G401 (cell line): ENCODE results near the gene CHST1. TPM values are rescaled to one million over a fixed set of nuclear protein-coding genes. Genes with fewer than 3 reads are reported as not detected.

Source experiments
- DNase-seq: peaks from one replicate; pipeline ENCODE4 v3.0.0-alpha.2; 2015; ENCODE audit warnings: low spot score
- in situ Hi-C: cut with HindIII; loops from 2 replicates; pipeline ENCODE4 v1.10.0; 2016; ENCODE audit warnings: low sequenced_read_pairs, mixed read lengths
- total RNA-seq: library from RNA; depleted of rRNA; stranded (reverse); fragments of >200 nt; shearing (Covaris generic); gene quantifications from 2 replicates; pipeline ENCODE4 v1.2.3, GENCODE V29; 2014; rRNA removed

Gene CHST1
- not detected in 2 replicates for total RNA-seq

DNA sequence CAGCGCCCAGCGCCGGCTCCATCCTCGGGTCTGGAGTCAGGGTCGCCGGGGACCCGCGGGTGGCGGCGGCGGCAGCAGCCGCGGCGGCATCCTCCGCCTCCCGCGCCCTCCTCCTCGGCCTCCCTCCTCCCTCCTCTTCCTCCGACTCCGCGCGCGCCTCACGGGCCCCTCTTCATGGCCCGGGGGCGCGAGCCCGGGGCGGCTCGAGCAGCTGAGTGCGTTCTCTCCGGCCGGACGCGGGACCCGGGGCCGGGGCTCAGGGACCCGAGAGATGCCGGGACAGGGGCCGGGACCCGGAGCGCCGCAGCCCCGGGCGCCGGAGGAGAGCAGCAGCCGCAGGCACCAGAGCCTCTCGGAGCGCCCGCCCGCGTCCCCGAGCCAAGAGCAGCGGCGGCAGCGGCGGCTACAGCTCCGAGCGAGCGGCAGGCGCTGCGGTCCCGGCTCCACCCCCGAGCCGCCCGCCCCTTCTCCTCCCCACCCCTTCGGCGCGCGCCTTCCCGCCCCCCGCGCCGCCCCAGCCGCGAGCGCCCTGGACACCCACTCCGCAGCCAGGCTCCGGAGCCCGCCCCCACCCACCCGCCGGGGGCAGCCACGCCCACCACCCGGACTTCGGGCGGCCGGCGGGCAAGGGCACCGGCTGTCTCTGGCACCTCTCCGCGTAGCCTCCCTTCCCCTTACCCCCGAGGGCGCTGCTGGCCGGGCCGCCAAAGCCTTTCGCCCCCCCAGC is at the start of gene CHST1:
Gene CHST1 (minus strand): TSS at position 417 of the 727 bp plus-strand sequence. CDS start 14,699 bp downstream, outside the sequence.
- peak; percentile 22 for DNase-seq
- in situ Hi-C loops, result no loop called here

- DNase-seq, result no peak
- in situ Hi-C loops, result no loop called here
These were observed 48.2 kb upstream of the CHST1 start for GRCh38 chr11:45713573-45713972.

DNA sequence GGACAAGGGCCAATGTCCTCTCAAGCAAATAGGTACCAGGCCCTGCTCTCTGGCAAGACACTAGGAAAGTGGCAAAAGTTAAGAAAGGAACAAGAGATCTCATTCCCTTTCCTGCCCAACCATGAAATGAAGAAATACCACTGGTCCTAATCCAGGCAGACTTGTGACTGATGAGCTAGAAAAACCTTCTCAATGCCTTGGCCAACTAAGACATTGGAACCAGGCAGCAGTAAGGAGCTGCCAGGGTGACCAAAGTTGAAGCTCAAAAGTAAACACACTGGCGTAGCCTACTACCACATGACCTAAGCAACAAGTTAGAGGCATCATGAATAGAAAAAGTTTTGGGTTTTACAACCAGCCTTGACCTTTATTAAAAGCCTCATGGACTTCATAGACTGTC is 45.1 kb upstream of the CHST1 start:
- DNase-seq, result no peak
- in situ Hi-C loops, result no loop called here

DNA sequence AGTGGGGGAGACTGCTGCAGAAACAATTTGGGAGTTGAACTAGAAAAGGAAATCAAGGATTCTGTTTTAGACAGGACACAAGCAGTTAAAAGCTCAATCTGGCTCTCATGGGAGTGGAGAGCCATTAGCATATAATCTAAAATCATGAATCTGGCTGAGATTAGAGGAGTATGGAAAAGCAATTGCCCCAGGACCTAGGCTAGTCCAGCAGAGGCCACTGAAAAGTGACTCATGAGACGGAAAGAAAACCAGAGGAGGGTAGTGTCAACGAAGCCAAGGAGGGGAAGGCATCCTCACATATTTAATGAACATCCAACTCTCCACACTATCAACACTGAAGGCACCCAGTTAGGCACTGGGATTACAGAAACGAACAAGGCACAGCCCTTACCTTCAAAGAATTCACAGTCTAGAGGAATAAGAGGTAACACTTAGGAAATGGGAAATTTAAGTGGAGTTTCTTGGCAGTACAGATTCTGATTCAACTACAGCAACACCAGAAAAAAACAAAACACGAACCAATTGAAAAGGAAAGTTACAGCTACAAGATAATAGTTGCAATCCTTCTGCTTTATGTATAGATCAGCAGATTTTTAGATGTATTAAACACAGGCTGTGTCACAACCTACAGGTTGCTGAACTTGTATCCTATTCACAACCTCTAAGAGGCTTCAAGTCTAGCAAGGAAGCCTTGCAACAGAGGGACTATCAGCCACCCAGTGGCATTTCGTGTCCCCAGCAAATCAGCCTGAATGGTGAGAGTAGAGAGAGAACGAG is 43.7 kb upstream of the CHST1 start:
- in situ Hi-C loops, result no loop called here
- DNase-seq, result no peak

GRCh38 chr11:45704635-45705034 is 39.2 kb upstream of the CHST1 start:
- in situ Hi-C loops, result no loop called here
- no peak for DNase-seq

DNA sequence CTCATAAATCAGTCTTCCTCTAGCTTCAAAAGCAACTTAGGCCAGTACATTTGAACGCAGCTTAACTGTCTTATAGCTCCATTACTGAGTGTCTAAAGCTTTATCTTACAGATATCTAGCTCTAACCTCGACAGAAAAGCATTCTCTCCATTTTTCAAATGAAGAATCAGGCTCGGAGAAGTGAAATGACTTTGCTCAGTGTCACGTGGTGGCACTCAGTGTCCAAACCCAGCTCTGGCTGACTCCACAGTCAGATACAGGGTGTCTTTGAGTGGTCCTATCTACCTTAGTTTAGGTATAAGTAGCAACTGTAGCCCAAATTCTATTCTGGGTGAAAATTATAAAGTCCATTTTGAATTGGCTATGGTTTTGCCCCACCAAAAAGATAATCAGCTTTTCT is 38.7 kb upstream of the CHST1 start:
- in situ Hi-C loops, result no loop called here
- DNase-seq, result no peak

GRCh38 chr11:45702511-45702910 is 37.1 kb upstream of the CHST1 start:
- DNase-seq, result no peak
- in situ Hi-C loops, result no loop called here

DNA sequence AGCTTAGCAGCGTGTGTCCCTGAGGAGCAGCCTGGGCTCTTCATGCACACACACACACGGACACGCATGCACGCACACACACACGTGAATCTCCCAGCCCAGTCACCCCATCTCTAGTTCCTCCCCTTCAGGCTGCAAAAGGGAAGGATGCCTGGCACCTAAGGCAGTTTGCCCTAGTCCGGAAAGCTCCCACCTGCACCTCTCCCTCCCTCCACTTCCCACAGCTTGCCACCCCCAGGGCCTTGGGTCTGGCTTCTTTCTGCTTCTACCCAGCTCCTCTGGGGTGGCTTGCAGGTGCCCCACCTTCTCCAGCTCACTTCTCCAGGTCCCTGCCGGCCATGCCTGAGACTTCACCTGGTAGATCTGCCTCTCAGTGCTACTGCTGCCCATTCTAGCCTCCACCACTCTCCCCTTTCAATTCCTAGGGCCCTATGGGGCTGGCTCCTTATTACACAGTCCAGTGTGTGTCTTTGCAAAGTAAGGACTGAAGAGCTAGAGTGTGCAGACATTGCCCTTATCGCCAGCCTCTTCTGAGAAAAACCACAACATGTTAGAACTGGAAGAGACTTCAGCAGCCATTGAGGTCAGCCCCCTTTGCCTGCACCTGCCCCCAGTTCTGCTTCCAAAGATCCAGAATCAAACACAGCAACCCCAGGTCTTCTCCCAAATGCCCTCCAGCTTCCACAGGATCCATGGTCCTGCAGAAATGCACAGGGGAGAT is 33.5 kb upstream of the CHST1 start:
- in situ Hi-C loops, result no loop called here
- DNase-seq, result no peak

DNA sequence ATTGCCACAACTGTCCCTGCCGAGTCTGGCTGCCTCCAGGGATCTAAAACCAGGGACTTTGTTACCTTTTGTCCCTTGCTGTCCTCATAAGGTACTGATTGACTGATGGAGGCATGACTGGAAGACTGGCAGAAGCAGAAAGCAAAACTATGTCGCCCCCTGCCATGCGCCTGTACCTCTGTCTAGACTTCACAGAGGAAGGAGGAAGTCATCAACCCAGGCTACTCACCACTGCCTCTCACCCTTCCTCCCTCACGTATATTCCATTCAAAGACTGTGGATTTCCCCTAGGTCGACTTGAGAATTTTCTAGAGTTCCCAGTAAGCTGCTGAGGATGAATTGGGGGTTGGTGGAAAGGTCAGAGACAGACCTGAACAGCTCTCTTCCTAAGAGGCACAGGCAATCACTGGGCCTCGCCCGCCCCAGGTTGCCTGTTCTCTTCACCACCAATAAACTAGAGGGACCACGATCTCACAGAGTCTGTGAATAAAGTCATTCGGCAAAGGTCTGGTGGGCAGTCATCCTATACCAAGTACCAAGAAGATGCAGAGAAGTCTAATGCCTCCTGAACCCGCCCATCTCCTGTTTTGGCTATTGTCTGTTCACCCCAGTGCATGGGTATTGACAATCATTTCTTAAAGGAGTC is 27.5 kb upstream of the CHST1 start:
- in situ Hi-C loops, result no loop called here
- no peak for DNase-seq

- in situ Hi-C loops, result no loop called here
- DNase-seq, result no peak
These were observed 23.1 kb upstream of the CHST1 start for GRCh38 chr11:45688472-45689033.

DNA sequence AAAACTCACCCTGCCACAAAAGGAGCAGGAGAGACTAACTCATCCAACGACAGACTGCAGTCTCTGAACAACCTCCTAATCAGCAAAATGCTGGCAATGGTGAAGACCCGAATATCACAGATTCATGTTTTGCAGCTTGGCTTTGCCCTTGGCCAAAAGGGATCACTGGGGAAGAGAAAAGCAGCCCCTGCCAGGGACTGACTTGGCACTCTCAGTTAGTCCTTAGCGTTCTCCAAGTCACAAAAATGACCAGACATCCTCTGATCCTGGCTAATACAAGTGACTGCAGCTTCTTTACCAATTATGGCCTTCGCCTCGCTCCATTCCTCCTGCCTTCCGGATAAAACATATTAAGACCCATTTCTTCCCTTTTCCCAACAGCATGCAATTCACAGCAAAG is 22.4 kb upstream of the CHST1 start:
- peak; percentile 14 for DNase-seq
- in situ Hi-C loops, result no loop called here

DNA sequence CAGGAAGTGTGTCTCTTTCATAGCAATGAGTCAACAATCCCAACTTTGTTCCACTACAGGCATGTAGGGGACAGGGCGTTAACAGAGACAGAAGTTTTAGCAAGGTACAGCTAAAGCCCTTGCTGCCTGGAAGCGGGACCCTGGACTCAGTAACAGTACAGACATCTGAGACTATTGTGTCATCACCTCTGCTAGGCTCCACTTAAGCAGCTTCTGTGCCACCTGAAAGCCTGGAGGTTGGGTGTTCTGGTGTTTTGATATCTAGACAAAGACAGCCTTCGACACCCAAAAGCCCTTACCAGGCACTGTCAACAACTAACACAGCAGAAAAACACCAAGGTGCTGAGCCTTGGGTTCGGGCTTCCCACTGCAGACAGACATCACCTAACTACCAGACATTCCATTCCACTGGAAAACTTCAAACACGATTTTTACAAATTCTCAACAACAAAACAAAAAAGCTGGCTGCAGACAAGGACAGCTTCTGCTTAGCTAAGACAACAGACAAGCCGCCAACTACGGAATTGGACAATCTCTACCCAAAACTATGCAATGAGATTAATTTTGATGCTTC is 20.6 kb upstream of the CHST1 start:
- in situ Hi-C loops, result no loop called here
- no peak for DNase-seq

- in situ Hi-C loops, result no loop called here
- no peak for DNase-seq
These were observed 19.0 kb upstream of the CHST1 start for GRCh38 chr11:45684440-45684839.

GRCh38 chr11:45683271-45684058 is 18.0 kb upstream of the CHST1 start:
- in situ Hi-C loops, result no loop called here
- no peak for DNase-seq

DNA sequence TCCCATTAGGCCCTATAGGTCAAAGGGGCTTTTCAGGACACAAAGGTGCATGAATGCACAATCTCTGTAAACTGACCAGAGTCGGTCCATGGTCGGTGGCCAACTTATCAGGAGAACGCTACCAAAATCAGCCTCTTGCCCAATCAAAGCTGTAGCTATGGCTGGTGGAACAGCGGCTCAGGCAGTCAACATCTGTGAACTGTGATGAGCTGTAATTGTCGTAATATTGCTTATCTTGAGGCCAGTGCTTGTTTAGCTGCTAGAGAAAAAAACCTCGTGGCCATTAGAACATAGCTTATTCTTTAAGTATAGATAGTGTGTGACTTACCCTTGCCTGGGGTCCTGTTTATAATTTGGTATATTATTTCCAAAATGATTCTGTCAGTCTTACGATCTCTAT is 14.4 kb upstream of the CHST1 start:
- in situ Hi-C loops, result no loop called here
- DNase-seq, result no peak

GRCh38 chr11:45678976-45679375 is 13.6 kb upstream of the CHST1 start:
- in situ Hi-C loops, result no loop called here
- DNase-seq, result no peak

GRCh38 chr11:45677770-45678512 is 12.5 kb upstream of the CHST1 start:
- DNase-seq, result no peak
- in situ Hi-C loops, result no loop called here
